DND-41 (cell line): ENCODE results near the gene GPC6.

Source experiments
- EZH2 ChIP-seq: IDR thresholded peaks from 3 replicates; pipeline ENCODE4 v1.6.1; 2012; ENCODE audit warnings: borderline replicate concordance, low read depth, mild to moderate bottlenecking, moderate library complexity, low read length, inconsistent platforms; ENCODE audit not compliant: severe bottlenecking
- TF ChIP-seq, protein P1 (sequence below): IDR thresholded peaks from 2 replicates; pipeline ENCODE4 v1.5.1; 2012; ENCODE audit warnings: borderline replicate concordance, low read length, moderate library complexity, mild to moderate bottlenecking; ENCODE audit not compliant: poor library complexity, severe bottlenecking; ENCODE audit errors: extremely low read depth

DNA sequence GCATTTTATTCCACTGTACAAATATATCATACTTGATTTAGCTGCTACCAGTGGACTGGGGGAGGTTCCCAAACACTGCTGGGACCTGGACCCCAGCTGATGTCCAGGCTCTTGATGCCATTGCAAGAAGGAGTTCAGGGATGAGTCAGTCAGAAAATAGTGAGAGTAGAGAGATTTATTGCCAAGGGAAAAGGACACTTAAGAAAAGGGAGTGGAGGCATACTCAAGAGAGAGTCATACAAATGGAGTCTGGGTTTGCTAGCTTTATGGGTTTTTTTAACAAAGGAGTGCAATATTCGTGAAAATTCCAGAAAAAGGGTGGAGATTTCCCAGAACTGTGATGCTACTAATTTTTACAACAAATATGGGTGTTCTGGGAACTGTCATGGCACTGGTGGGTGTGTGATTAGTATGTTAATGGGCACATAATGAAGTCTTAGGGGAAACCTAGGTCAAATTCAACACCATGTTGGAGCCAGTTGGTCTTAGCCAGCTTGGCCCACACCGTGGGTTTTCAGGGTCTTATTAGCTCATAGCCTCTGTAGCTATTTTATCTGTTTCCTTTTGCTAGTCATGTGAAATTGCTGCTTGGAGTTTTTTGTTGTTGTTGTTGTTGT is 36.2 kb downstream of the GPC6 start:
- TF ChIP-seq, protein P1, sequence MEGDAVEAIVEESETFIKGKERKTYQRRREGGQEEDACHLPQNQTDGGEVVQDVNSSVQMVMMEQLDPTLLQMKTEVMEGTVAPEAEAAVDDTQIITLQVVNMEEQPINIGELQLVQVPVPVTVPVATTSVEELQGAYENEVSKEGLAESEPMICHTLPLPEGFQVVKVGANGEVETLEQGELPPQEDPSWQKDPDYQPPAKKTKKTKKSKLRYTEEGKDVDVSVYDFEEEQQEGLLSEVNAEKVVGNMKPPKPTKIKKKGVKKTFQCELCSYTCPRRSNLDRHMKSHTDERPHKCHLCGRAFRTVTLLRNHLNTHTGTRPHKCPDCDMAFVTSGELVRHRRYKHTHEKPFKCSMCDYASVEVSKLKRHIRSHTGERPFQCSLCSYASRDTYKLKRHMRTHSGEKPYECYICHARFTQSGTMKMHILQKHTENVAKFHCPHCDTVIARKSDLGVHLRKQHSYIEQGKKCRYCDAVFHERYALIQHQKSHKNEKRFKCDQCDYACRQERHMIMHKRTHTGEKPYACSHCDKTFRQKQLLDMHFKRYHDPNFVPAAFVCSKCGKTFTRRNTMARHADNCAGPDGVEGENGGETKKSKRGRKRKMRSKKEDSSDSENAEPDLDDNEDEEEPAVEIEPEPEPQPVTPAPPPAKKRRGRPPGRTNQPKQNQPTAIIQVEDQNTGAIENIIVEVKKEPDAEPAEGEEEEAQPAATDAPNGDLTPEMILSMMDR: no peak
- TF ChIP-seq EZH2: no peak
